Measurements from ENCODE around the gene PARP16.
A peak's percentile ranks its signal among the peaks of the same experiment; 100 is the strongest.

The PARP16 gene, protein sequence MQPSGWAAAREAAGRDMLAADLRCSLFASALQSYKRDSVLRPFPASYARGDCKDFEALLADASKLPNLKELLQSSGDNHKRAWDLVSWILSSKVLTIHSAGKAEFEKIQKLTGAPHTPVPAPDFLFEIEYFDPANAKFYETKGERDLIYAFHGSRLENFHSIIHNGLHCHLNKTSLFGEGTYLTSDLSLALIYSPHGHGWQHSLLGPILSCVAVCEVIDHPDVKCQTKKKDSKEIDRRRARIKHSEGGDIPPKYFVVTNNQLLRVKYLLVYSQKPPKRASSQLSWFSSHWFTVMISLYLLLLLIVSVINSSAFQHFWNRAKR

DNA sequence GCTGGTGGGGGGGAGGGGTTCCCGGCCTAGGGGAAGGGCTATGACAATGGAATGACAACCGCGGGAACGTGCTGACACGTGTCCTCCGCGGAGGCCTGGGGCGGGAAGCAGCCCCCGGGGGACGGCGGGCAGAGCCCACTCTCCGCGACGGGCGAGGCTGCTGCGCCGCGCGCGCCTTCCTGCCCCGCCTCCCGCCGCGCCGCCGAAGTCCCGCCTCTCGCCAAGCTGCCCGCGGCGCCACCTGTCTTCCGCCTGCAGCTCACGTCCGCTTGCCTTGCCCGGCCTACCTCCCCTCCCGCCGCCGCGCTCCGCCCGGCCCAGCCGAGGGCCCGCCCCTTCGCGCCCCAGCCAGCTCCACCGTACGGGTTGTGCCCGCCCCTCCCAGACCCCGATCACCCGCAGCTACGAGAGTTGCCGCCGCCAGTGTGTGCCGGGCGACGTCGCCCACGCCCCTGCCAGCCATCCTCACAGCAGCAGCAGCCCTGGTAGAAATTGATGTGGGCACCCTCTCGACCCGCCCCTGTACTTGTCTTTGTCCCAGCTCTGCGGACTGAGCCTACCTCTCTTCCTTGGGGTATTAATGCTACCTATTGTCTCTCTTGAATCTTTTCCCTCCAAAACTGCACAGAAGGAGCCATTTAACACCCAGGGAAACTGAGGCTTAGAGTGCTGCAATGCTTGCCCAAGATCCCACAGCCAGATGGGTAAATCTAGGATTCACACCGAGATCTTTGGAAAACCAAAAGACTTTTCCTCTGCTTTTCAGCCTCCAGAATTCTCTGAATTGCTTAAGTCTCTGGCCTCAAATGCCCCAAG, at the start of gene PARP16:
PARP16 (minus strand) TSS at position 180 of the 816 bp plus-strand sequence. CDS start 457 bp downstream, outside the sequence.
- TF ChIP-seq GATA2 (IDR thresholded peaks at IDR 0.05; ENCODE audit: low read depth, low read length) = no peak
- TF ChIP-seq GATA3 (IDR thresholded peaks at IDR 0.05; ENCODE audit: low read depth, low read length) = no peak

DNA sequence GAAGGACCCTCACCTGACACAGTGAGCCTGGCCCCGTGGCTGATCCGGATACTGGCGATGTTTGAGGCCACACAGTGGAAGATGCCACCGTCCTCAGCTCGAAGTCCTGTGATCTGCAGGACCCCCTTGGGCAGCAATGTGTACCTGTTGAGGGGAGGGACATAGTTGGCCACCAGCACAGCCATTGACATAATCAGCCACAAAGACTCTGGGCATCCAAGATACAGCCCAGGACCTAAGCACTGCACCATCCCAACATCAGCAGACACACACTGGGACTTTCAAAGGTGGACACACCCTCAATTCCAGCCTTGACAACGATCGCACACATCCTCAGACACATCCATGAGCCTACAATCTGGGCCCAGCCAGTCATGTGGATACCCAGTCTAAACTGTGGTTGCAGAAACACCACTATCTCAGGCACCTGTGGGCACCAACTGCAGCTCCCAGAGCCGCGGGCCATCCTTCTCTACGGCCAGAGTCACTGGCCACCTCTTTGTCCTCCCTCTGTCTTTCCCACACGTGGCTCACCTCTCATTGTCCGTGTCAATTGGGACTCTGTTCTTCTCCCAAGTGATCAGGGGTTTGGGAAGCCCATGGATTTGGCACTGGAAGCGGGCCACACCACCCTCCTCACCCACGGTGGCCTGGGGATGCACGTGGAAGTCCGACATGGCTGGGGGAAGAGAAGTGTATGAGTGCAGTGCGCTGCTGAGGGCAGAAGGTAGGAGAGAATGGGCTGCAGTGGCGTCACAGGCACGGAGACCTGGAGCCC, 48.8 kb upstream of the PARP16 start:
- TF ChIP-seq GATA3 (IDR thresholded peaks at IDR 0.05; ENCODE audit: low read depth, low read length) = no peak
- no peak for TF ChIP-seq GATA2 (IDR thresholded peaks at IDR 0.05; ENCODE audit: low read depth, low read length)

DNA sequence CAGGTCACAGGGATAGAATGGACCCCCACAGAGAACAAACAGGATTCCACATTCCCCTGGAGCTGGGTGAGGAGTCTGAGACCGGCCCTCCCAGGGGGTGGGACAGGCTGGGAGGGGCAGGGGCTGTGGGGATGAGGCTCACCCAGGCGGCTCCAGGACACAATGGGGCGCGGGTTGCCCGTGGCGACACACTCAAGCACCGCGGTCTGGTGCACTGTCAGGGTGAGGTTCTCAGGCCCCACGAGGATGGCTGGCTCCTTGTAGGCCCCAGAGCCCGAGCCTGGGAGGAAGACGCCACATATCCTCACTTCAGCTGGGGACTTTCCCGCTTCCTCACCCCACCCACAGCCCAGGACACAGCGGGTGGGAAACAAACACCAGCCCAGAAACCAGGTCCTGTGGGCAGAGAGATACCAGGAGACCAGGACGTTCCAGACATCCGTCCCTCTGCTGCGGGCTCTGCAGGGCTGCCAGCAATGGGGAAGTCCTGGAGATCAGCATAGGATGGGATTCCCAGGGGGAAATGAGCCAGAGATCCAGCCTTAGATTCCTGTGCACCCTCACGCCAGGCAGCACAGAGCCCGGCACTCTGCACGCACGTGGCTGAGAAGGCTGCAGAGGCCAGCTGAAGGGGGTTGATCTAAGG, 48.0 kb upstream of the PARP16 start:
- TF ChIP-seq GATA3 (IDR thresholded peaks at IDR 0.05; ENCODE audit: low read depth, low read length) = no peak
- peak; percentile 47; the same call in 1 of the 2 replicates for TF ChIP-seq GATA2 (IDR thresholded peaks at IDR 0.05; ENCODE audit: low read depth, low read length)

DNA sequence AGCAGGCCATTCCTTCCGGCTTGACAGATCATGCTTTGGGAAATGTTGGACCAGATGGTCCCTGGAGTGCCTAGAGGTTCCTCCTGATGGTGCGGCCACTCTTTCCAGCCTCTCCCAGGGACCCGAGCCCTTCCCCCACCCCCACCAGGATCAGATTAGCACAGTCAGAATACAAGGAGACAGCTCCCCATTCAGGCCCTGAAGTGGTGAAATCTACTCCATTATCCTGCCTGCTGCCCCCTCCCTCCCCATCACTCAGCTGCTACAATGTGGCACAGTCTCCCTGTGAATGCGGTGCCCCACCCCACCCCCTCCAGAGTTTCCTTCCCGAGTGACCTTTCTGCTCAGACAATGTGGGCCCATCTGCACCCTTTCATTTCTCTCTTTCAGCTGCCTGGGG, 47.2 kb upstream of the PARP16 start:
- TF ChIP-seq GATA3 (IDR thresholded peaks at IDR 0.05; ENCODE audit: low read depth, low read length) = no peak
- TF ChIP-seq GATA2 (IDR thresholded peaks at IDR 0.05; ENCODE audit: low read depth, low read length) = no peak

DNA sequence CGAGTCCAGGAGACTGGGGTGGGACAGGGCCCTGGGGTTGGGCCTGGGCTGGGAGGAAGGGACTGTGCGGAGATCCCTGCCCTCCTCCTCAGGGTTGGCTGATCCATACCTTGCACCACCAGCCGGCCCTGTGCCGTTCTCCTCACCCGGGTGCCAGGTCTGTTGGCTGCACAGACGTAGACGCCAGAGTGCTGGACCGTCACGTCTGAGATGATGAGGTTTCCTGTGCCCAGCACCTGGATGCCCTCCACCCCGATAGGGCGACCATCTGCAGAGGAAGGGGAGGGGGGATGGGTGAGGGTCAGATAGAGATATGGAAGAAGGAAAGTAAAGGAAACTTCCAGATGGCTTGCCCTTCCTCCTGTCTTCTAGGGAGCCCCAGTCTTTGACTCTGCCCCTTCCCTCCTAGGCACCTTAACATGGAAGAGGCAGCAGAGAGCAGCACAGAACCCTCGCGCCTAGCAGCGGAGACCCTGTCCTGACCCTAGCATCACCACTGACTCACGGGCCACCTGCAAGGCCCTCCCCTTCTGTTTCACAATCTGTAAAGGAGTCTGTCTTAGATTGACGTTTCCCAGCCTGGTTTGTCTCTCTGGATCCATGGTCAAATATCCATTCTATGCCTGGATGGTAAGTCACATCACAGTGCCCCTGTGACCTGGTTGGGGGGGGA, 46.6 kb upstream of the PARP16 start:
- TF ChIP-seq GATA2 (IDR thresholded peaks at IDR 0.05; ENCODE audit: low read depth, low read length) (no peak), GATA3 (IDR thresholded peaks at IDR 0.05; ENCODE audit: low read depth, low read length) (no peak)

DNA sequence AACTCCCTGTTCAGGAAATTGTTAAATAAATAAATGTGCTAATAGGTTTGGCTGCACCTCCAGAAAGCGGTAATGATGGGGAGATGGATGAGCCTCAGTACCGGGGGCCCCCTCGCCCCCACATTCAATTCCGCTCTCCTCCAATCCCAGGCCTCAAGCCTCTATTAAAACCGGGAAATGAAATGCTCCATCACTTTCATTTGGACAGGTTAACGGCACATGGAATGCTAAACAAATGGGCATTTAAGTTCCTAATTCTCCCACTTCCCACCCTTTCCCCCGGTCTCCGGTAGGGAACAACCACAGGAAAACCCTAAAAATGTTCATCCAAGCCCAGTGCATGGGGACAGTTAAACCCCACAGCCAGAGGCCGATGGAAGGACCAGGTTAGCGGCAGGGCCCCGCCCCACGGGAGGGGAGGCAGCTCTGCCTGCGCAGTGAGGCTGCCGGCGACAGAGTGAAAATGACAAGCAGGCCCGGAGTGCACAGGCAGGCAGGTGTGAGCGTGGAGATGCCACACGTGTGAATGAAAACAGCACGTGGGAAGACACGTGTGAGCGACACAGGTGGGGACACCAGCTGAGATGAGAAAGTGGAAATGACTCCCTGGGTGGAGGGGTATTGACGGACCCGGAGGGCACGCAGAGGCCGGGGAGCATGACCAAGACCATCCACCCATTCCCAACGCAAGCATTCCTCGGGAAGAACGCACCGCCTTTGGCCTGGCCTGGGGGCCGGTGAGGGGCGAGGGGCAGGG, 45.9 kb upstream of the PARP16 start:
- TF ChIP-seq GATA3 (IDR thresholded peaks at IDR 0.05; ENCODE audit: low read depth, low read length) = no peak
- no peak for TF ChIP-seq GATA2 (IDR thresholded peaks at IDR 0.05; ENCODE audit: low read depth, low read length)

DNA sequence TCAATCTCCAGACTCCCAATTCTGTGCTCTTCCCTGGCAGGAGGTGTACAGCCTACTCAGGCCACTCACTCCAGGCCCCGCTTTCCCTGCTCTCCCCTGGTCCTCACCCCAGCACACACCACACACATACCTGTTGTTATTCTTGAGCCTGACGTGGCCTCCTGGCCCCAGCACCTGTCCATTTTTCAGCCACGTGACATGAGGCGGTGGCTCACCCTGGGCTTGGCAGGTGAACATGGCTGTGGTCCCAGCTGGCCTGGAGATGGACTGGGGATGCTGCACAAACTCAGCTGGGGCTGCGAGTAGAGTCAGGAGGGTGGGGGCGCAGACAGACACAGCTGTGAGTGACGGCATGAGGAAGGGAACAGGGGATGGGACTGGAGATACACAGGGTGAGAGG, 45.1 kb upstream of the PARP16 start:
- TF ChIP-seq GATA3 (IDR thresholded peaks at IDR 0.05; ENCODE audit: low read depth, low read length) (no peak), GATA2 (IDR thresholded peaks at IDR 0.05; ENCODE audit: low read depth, low read length) (no peak)

DNA sequence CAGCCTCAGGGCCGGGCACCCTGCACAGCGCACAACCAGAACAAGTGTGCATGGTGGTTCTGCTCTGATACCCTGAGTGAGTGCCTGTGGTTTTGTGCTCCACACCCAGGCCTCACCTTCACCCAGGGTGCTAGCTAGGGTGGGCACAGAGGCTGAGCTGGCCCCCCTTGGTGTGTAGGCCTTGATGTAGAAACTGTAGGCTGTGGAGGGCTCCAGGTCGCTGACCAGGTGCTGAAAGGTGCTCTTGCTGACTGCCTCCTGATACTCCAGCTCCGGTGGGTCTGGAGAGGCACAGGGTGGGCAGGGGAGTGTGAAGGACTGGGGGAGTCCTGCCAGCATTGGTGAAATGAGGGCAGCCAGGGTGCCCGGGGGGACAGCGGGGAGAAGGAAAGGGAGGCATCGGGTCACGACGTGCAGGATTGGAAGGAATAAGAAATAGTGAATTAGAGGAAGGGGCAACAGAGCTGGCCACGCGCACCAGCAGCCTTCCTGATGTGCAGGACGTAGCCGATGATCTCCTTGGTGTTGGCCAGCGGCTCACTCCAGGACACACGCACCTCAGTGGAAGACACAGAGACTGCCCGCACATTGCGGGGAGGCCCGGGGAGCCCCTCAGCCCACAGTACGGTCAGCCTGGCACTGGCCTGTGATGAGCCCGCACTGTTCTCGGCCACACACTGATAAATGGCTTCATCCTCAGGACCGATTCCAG, 44.4 kb upstream of the PARP16 start:
- no peak for TF ChIP-seq GATA3 (IDR thresholded peaks at IDR 0.05; ENCODE audit: low read depth, low read length)
- TF ChIP-seq GATA2 (IDR thresholded peaks at IDR 0.05; ENCODE audit: low read depth, low read length) = no peak

DNA sequence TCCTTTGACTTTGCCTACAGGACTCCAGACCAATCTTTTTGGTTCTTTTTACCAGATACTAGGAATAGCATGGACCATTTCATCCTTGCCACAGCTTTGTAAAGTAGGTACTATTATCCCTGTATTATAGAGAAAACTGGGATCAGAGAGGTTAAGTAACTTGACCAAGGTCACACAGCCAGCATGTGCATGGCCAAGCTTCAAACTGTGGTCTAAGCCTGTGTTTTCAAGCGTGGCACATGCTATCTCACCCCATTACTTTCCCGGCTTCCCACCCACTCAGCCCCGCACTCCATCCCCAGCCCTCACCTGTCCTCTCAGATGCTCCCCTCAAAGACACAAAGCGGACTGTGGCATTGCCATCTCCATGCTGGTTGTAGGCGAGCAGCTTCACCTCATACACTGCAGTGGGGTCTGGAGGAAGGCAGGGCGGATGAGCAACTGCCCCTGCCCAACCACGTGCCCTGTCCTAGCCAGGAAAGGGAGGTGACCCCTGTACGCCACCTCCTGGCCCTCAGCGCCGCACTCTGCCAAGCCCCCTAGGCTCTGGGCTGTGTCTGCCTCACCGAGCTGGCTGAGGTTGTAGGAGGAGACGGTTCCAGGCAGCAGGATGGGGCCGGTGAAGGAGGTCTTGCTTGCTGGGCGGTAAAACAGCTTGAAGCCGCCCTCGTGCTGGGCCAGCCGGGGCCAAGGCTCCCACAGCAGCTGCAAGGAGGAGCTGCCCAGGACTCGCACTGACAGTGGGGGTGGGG, 43.5 kb upstream of the PARP16 start:
- TF ChIP-seq GATA3 (IDR thresholded peaks at IDR 0.05; ENCODE audit: low read depth, low read length) (no peak), GATA2 (IDR thresholded peaks at IDR 0.05; ENCODE audit: low read depth, low read length) (no peak)

DNA sequence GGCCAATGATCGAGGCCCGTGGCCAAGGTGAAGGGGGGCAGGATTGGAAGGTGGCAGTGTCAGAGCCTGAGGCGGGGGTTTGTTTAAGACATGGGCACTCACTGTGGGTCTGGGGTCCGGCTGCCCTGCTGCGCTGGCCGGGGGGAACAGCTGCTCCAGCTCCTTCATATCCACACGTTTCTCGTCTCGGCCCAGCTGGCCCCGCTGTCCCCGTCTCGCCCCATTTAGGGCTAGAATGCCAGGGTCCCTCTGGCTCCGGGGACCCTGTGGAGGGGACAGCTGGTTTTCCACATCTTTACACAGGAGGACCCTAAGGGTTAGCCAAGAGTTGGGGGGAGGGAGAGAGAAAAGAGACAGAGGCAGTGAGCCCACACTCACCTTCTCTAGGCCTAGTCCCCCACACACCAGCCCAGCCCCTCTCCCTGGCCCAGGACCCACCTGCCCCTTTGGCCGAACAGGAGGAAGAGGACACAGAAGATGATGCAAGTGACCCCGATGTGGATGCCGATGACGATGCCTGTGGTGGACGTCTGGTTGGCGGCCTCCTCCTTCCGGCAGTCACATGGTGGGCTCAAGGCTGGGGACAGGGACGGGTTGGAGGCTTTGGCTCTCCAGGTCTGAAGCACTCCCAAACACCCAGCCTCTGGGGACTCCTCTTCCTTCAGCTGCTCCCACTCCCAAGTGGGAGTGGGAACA, 42.8 kb upstream of the PARP16 start:
- TF ChIP-seq GATA2 (IDR thresholded peaks at IDR 0.05; ENCODE audit: low read depth, low read length) (no peak), GATA3 (IDR thresholded peaks at IDR 0.05; ENCODE audit: low read depth, low read length) (no peak)
